GM21723 (cell line): ENCODE results near the gene WASF3.
"Not testable (repeated sequence)": the region's sequence is repeated elsewhere in the genome, so short reads cannot be mapped to it uniquely, and the experiment has no call there.

Experiments
- ATAC-seq: cut with Tn5 transposase; IDR thresholded peaks from one replicate; pipeline ENCODE4 v1.9.1; 2021; ENCODE audit warnings: mild to moderate bottlenecking, moderate library complexity; ENCODE audit not compliant: unreplicated experiment

The WASF3 gene

DNA sequence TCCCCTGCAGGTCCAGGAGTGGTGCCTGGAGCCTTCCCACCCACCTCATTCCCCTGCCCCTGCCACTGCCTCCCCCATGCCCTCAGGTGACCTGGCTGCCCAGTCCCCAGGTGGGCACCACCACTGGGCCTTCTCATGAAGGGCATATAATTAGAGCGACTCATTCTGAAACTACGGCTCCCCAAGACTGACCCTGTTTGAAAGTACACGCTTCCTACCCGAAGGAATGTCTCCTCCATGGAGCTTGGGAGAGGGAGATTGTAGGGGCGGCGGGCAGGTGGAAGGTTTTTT, 150.5 kb downstream of the WASF3 start:
- ATAC-seq, result no peak

DNA sequence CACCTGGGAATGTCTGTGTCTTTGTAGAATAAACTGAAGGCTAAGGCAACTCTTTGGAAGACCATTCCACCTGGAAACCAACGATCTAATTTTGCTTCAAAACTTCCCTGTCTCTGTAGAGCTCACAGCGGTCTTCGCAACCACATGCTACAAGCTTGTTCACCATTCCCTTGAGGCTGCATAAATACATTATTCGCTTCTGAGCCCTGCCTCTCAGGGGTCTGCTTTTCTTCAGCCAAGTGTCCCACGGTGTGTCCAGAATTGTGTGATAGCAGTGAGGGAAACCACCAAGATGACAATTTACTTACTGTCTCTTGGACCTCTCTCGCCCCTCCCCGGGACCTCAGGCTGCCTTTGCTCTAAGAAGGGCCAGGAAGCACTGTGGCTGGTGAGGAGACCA, 152.0 kb downstream of the WASF3 start:
- ATAC-seq, result no peak

DNA sequence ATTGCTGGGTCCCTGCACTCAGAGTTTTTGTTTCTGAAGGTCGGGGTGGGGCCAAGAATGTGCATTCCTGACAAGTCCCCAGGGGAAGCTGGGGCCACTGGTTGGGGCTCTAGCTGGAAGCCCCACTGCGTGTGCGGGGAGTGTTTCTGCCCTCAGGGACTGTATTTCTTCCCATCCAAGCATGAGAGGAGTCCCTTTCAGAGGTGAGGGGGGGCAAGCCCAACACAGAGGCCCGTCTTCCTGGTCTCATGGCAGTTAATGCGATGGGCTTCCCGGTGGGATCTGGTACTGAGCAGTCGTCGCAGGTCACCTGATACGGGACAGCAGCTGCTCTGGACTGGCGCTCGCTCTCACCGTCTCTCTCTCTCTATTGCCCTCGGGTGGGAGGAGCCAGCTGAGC, 152.7 kb downstream of the WASF3 start:
- no peak for ATAC-seq

DNA sequence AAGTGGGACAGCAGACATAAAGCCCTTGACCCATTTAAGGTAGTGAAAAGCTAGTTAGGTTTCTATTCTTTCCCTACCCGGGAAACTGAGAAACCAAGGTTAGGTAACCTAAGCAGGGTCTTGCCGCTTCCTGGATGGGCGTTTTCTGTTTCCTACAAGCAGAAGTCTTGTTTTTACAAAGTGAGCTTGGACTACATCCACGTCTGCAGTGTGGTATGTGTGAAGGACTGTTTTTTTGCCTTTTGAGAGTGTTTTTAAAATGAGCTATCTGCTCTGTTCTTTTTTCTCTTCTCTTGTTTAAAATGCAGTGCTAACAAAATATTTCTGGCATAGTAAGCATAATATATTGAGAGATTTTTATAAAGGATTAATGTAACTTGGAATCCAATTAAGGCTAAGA, 153.7 kb downstream of the WASF3 start:
- no peak for ATAC-seq

DNA sequence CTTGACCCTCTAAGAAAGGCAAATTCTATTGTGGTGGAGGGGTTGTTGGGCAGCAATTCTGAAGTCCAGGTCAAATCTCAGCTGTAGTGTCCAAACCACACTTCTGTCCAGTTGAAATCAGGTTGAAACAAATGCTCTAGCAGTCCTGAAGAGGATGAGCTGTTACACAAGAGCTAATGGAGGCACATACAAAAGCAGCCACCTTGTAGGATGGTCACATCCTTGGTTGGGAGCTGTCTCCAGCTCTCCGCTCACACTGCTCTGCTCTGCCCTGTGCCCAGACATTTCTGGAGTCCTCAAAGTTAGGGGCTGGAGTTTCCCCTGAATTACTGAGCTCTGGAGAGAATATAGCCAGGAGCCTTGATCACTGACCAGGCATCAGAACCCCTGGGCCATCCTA, 155.9 kb downstream of the WASF3 start:
- no peak for ATAC-seq

DNA sequence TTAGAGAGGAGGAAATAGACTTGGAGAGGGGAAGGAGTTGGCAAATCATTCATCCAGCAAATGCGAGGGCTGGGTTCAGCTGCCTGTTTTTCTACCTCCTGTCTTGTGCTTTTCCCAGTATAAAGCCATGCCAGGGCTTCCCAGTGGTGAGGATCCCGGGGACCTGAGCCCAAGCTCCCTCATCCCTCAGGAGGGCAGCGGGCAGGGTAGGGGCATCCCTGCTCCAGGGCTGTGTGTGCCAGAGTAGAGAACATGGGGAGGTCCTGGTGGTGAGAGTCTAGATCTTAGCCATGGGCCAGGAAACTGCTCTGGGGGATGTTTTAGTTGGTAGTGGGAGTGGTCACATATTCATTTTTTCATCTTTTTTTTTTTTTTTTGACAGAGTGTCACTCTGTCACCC, 159.5 kb downstream of the WASF3 start:
- no peak for ATAC-seq

DNA sequence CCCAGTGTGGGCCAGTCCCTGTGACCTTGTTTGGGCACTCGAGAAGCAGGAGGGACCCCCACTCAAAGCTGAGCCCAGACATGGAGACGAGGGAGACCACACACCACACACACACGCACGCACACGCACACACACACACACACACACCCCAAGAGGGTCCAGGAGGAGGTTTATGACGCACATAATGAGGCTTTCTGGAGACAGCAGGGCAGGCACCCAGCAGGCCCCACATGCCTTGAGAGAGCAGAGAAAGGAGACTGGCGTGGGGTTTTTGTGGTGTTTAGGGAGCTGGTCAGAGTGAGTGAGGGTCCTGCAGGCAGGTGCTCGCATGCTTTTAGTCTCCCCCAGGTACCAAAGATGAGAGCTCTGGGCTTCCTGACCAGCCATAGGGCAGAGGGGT, 160.7 kb downstream of the WASF3 start:
- no peak for ATAC-seq

DNA sequence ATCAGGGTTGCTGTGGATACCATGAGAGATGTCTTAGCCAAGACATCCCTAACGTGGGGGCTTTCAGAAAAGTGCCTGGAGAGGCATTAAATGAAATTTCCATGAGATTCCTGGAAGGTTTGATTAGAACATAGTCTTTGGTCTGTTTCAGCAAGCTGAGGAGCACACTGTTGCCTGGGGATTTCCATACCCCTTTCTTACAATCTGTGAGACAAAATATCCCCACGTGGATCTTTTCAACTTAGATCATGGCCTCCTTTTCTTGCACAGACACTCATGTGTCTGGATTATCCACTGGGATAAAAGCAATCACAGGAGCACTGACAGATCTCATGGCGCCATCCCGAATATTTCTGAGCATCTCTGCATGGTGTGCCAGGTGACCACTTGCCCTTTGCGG, 161.4 kb downstream of the WASF3 start:
- ATAC-seq, result no peak

DNA sequence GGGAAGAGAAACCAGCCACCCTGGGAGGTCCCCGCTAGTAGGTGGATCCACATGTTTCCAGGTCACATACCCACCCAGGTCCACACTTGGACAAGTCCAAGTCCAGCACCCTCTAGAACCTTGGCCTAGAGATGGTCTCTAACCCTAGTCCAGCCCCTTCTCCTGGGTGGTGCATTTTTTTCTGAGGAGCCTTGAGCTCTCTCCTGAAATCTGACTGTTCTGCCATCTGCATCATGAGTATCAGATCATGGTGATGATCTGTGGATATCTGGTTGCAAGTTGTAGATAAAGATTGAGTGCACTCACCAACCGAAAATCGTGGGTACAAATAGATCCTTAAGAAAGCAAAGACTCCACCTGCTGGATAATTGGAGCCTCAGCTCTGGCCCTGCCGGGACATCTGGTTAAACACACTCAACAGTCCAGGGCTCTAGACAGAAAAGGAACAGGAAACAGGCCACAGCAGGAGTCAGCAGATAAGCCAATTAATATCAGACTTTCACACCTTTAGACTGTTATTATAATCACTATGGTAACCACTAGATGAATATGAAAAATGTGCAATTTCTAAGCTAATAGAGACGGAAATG, 162.0 kb downstream of the WASF3 start:
- no peak for ATAC-seq

DNA sequence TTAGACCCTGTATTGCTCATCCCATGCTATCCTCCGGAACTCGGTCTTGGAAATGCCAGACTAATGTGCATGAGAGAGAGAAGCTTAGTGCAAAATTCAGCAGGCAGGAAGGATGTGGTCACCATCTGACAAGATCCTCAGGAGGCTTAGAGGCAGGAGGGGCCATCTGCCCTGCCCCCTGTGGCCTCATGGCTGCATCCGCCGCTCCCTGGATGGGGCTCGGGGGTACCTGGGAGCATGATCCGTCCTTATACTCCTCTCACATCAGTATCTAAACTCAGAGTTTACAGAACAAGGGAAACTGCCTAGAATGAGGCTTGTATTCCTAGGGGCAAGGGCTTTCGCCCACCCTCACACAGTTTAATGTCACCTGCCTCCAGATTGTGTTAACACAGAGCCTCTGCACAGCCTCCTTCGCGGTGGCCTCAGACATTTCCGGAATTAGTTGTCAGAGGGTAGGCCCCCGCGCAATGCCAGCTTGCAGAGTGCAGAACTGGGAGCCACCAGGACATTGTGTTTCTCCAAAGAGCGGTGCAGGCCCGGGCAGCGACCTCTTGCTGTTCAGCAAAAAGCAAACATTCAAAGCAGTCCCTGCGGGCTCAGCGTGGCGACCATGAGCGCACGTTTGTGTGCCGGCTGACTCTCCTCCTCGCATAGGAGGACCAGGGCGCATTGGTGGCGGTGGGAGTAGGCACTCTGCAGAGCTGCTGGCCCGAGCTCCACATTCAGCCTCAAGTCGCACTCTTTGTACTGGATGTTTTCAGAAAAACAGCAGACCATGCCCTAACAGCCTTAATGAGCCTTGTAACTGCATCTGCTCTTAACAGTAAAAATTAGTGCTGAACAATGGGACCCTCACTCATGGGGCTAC, 164.0 kb downstream of the WASF3 start:
- no peak for ATAC-seq

DNA sequence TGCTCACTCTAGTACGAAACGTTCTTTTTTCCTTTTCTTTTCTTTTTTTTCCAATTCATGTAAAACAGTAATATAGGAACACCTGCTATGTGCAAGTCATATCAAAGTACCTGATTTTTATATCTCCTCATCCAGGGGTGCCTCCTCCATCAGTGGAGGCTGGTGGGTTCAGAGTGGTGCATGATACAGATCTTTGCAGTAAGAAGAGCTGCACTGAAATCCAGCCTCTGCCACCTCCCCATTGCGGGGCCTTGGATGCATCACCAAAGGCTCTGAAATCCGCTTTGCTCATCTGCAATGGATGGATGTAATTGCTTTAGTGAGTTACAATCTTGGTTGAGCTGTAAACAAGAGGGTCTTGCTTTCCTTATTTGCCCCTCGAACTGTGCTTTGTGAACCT, 164.8 kb downstream of the WASF3 start:
- ATAC-seq, result no peak

DNA sequence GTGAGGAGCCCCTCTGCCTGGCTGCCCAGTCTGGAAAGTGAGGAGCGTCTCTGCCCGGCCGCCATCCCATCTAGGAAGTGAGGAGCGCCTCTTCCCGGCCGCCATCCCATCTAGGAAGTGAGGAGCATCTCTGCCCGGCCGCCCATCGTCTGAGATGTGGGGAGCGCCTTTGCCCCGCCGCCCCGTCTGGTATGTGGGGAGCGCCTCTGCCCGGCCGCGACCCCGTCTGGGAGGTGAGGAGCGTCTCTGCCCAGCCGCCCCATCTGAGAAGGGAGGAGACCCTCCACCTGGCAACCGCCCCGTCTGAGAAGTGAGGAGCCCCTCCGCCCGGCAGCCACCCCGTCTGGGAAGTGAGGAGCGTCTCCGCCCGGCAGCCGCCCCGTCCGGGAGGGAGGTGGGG, 166.1 kb downstream of the WASF3 start:
- ATAC-seq, result not testable (repeated sequence)

DNA sequence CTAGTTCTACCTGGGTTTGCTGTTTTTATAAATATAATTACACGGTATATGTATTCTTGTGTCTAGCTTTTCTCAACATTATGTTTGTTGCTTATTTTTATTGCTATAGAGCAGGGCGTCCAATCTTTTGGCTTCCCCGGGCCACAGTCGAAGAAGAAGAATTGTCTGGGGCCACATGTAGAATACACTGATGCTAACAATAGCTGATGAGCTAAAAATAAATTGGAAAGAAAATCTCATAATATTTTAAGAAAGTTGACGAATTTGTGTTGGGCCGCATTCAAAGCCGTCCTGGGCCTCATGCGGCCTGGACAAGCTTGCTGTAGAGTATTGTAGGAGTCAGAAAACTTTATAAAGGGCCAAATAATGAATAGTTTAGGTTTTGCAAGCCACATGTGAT, 169.2 kb downstream of the WASF3 start:
- no peak for ATAC-seq

DNA sequence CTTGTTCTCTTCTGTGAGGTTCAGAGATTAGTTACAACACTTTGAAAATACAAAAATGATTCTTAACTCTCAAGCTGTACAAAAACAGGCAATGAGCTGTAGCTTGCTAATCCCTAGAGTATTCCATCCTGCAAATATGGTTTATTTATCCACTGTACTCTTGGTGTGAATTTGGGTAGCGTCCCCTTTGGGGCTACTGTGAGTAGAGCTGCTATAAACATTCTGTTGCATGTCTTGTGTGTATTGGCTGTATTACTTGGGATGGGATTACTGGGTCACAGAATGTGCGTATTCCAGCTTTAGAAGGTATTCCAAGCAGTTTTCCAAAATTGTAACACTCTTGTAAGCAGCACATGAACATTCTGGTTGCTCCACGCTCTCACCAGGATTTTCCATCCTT, 169.6 kb downstream of the WASF3 start:
- ATAC-seq, result no peak

DNA sequence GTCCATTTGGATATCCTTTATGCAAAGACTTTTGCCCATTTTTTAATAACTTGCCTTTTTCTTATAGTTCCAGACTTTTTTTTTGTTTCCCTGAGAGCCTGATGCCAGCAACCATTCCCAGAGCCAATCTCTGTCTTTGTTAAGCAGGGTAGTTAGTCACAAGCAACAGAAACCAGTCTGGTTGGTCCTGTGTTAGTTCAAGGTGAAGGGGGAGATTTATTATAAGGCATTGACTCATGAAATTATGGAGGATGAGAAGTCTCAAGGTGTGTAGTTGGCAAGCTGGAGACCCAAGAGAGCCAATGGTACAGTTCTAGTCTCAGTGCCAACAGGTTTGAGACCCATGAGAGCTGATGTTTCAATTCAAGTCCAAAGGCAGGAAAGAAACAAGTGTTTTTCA, 170.2 kb downstream of the WASF3 start:
- no peak for ATAC-seq

DNA sequence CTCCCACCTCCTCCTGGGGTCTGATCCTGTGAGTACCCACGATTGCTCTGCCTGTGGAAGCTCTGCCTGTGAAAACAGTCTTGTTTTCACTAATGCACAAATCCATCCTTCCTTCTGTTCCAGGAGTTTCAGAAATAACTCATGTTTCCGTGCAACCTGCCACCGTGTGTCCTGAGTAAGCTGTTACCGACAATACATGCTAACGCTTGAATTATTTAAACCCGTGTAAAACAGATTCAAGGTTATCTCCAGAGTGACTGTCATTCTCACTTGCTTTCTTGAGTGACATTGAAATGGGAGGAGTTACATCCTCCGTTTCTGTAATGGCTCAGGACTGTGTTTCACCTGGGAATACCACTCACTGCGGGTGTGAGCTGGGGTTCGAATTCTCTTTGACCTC, 178.2 kb downstream of the WASF3 start:
- ATAC-seq, result no peak
